ENCODE measurements around the gene CCDC195. TPM values are rescaled to one million over a fixed set of nuclear protein-coding genes. Genes with fewer than 3 reads are reported as not detected.

The CCDC195 gene
- total RNA-seq, 1 donor from 2014 or later, result not detected

- no peak overlapping the region for H3K4me3 ChIP-seq
- no peaks in the 10 kb centered on the region for H3K27me3 ChIP-seq (ENCODE audit: low read depth)
- DNase-seq (no peak), ATAC-seq (no peak)
- H3K9me3 ChIP-seq, result no peaks in the 10 kb centered on the region
- intact Hi-C loops (cut with DNase I), result no loop called here
- H3K4me1 ChIP-seq, result no peaks in the 10 kb centered on the region
- H3K36me3 ChIP-seq, result no peaks in the 10 kb centered on the region
- no peak overlapping the region for H3K27ac ChIP-seq
- TF ChIP-seq CTCF (IDR thresholded peaks at IDR 0.05), result no peak
Measured at GRCh38 chr2:224711859-224712665, 4.1 kb downstream of the CCDC195 start.

- no peak overlapping the region for H3K27ac ChIP-seq
- H3K4me1 ChIP-seq, result no peaks in the 10 kb centered on the region
- DNase-seq (no peak), ATAC-seq (no peak)
- H3K27me3 ChIP-seq (ENCODE audit: low read depth), result no peaks in the 10 kb centered on the region
- H3K9me3 ChIP-seq, result no peaks in the 10 kb centered on the region
- no peak overlapping the region for H3K4me3 ChIP-seq
- intact Hi-C loops (cut with DNase I), result no loop called here
- H3K36me3 ChIP-seq, result no peaks in the 10 kb centered on the region
- TF ChIP-seq CTCF (IDR thresholded peaks at IDR 0.05), result no peak
Measured at GRCh38 chr2:224711381-224711780, 4.8 kb downstream of the CCDC195 start.

GRCh38 chr2:224709301-224709700, 6.9 kb downstream of the CCDC195 start:
- no peak overlapping the region for H3K4me3 ChIP-seq
- H3K27me3 ChIP-seq (ENCODE audit: low read depth), result no peaks in the 10 kb centered on the region
- no peak for DNase-seq
- no peak for ATAC-seq
- H3K27ac ChIP-seq, result no peak overlapping the region
- H3K36me3 ChIP-seq, result no peaks in the 10 kb centered on the region
- no peaks in the 10 kb centered on the region for H3K9me3 ChIP-seq
- TF ChIP-seq CTCF (IDR thresholded peaks at IDR 0.05), result no peak
- no peaks in the 10 kb centered on the region for H3K4me1 ChIP-seq
- intact Hi-C loops (cut with DNase I), result no loop called here

GRCh38 chr2:224694502-224694901, 21.7 kb downstream of the CCDC195 start:
- no peak for TF ChIP-seq CTCF (IDR thresholded peaks at IDR 0.05)
- DNase-seq (no peak), ATAC-seq (no peak)
- Histone ChIP-seq H3K27ac (no peak overlapping the region), H3K4me3 (no peak overlapping the region), H3K36me3 (no peaks in the 10 kb centered on the region), H3K27me3 (ENCODE audit: low read depth) (no peaks in the 10 kb centered on the region), H3K9me3 (no peaks in the 10 kb centered on the region), H3K4me1 (no peaks in the 10 kb centered on the region)
- intact Hi-C loops (cut with DNase I), result no loop called here

GRCh38 chr2:224691563-224691962, 24.6 kb downstream of the CCDC195 start:
- no peaks in the 10 kb centered on the region for H3K27me3 ChIP-seq (ENCODE audit: low read depth)
- no peak overlapping the region for H3K4me3 ChIP-seq
- no peaks in the 10 kb centered on the region for H3K9me3 ChIP-seq
- no peaks in the 10 kb centered on the region for H3K4me1 ChIP-seq
- H3K36me3 ChIP-seq, result no peaks in the 10 kb centered on the region
- ATAC-seq, result no peak
- no peak for DNase-seq
- TF ChIP-seq CTCF (IDR thresholded peaks at IDR 0.05), result no peak
- H3K27ac ChIP-seq, result no peak overlapping the region
- intact Hi-C loops (cut with DNase I), result no loop called here
